ENCODE measurements around the gene KLK4. TPM values are rescaled to one million over a fixed set of nuclear protein-coding genes. Genes with fewer than 3 reads are reported as not detected.

The KLK4 gene
- total RNA-seq, 4 donors from 2014 or later, result 0.59 to 1.2 TPM; not detected in 2

DNA sequence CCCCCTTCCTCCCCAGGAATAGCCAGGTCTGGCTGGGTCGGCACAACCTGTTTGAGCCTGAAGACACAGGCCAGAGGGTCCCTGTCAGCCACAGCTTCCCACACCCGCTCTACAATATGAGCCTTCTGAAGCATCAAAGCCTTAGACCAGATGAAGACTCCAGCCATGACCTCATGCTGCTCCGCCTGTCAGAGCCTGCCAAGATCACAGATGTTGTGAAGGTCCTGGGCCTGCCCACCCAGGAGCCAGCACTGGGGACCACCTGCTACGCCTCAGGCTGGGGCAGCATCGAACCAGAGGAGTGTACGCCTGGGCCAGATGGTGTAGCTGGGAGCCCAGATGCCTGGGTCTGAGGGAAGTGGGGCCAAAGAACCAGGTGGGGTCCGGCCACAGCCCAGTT, 34.7 kb downstream of the KLK4 start:
- H3K4me3 ChIP-seq, result no peak overlapping the region
- peaks cover 0 to 16% of the 10 kb centered on the region in 2 donors for H3K27me3 ChIP-seq
- no peak for DNase-seq (ENCODE audit: low spot score in 2 of 2)
- H3K36me3 ChIP-seq, result no peaks in the 10 kb centered on the region
- no peaks in the 10 kb centered on the region for H3K9me3 ChIP-seq
- no peak for TF ChIP-seq POLR2A (IDR thresholded peaks at IDR 0.05)
- no peak for TF ChIP-seq CTCF (IDR thresholded peaks at IDR 0.05)
- no peak for TF ChIP-seq EP300 (IDR thresholded peaks at IDR 0.05)
- 62 to 79% methylated on average over 4 of the region's 7 CpGs for WGBS, 2 donors
- H3K27ac ChIP-seq, result no peak overlapping the region
- peaks cover 0 to 3% (median 0%) of the 10 kb centered on the region in 4 donors for H3K4me1 ChIP-seq

DNA sequence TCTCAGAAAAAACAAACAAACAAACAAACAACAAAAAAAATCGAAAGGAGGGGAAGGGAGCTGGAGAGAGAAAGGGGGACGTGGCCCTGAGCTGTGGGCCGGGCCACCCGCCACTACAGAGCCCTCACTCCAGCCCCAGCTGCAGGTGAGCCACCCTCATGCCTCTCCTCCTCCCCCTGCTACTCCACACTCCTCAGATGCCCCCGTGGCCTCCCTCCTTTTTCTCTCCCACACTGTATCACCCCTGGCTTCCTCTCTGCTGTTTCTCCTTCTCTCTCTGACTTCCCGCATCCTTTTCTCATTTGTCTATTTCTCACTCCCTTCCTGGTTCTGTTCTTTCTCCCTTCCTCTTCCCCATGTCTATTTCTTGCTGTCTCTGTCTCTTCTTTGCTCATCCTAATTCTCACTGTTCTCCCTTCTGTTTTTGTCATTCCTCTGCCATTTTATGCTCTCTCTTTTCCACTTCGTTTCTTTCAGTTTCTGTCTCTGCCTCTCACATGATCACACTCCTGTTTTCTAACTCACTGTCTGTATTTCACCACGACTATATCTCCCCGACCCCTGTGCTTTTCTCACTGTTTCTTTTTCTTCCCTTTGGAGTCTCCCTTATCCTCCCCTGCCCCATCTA, 35.3 kb downstream of the KLK4 start:
- no peak overlapping the region for H3K27ac ChIP-seq
- 48 to 51% methylated on average over 9 of the region's 9 CpGs for WGBS, 2 donors
- H3K4me3 ChIP-seq, result no peak overlapping the region
- no peak for TF ChIP-seq EP300 (IDR thresholded peaks at IDR 0.05)
- no peak for TF ChIP-seq POLR2A (IDR thresholded peaks at IDR 0.05)
- TF ChIP-seq CTCF (IDR thresholded peaks at IDR 0.05), result no peak
- no peaks in the 10 kb centered on the region for H3K9me3 ChIP-seq
- H3K27me3 ChIP-seq, result peaks cover 0 to 16% of the 10 kb centered on the region in 2 donors
- H3K4me1 ChIP-seq, result peaks cover 0 to 3% (median 0%) of the 10 kb centered on the region in 4 donors
- H3K36me3 ChIP-seq, result no peaks in the 10 kb centered on the region
- no peak for DNase-seq (ENCODE audit: low spot score in 2 of 2)

DNA sequence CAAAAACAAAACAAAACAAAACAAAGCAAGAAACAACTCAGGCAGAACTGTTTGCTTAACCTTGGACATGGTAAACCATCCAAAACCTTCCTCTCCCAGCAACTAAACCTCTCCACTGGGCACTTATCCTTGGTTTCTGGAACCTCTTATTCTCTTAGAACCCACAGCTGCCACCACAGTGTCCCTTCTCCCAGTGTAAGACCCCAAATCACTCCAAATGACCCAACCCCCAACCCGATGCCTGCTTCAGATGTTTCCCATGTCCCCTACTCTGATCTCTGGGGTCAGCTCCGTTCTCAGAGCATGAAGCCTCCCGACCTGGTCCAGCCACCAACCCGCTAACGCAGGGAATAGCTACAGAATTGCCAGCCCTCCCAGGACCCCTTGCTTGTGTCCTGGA, 37.0 kb downstream of the KLK4 start:
- Histone ChIP-seq H3K4me1 (peaks cover 0 to 3% (median 0%) of the 10 kb centered on the region in 4 donors), H3K36me3 (no peaks in the 10 kb centered on the region), H3K4me3 (no peak overlapping the region), H3K27ac (no peak overlapping the region), H3K9me3 (no peaks in the 10 kb centered on the region), H3K27me3 (peaks cover 0 to 16% of the 10 kb centered on the region in 2 donors)
- TF ChIP-seq EP300 (IDR thresholded peaks at IDR 0.05) (no peak), CTCF (IDR thresholded peaks at IDR 0.05) (no peak), POLR2A (IDR thresholded peaks at IDR 0.05) (no peak)
- DNase-seq (ENCODE audit: low spot score in 2 of 2), result no peak
- WGBS, 2 donors, result 55 to 60% methylated on average over 5 of the region's 5 CpGs

GRCh38 chr19:50873056-50873455, 38.1 kb downstream of the KLK4 start, which contains the start of gene KLK2:
KLK2 (plus strand) TSS chr19:50873439; CDS start chr19:50873474, 35 bp downstream.
- H3K9me3 ChIP-seq, result no peaks in the 10 kb centered on the region
- H3K4me1 ChIP-seq, result peaks cover 0 to 3% (median 0%) of the 10 kb centered on the region in 4 donors
- 48 to 65% methylated on average over 3 of the region's 3 CpGs for WGBS, 2 donors
- H3K27me3 ChIP-seq, result peaks cover 0 to 16% of the 10 kb centered on the region in 2 donors
- H3K36me3 ChIP-seq, result no peaks in the 10 kb centered on the region
- no peak within 1 kb of the TSS for H3K27ac ChIP-seq
- no peak within 1 kb of the TSS for H3K4me3 ChIP-seq
- no peak for DNase-seq (ENCODE audit: low spot score in 2 of 2)
- TF ChIP-seq POLR2A (IDR thresholded peaks at IDR 0.05) (no peak), CTCF (IDR thresholded peaks at IDR 0.05) (no peak), EP300 (IDR thresholded peaks at IDR 0.05) (no peak)

DNA sequence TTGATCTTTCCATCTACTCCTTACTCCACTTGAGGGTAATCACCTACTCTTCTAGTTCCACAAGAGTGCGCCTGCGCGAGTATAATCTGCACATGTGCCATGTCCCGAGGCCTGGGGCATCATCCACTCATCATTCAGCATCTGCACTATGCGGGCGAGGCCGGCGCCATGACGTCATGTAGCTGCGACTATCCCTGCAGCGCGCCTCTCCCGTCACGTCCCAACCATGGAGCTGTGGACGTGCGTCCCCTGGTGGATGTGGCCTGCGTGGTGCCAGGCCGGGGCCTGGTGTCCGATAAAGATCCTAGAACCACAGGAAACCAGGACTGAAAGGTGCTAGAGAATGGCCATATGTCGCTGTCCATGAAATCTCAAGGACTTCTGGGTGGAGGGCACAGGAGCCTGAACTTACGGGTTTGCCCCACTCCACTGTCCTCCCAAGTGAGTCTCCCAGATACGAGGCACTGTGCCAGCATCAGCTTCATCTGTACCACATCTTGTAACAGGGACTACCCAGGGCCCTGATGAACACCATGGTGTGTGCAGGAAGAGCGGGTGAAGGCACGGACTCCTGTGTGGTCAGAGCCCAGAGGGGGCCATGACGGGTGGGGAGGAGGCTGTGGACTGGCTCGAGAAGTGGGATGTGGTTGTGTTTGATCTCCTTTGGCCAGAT, 40.6 kb downstream of the KLK4 start:
- Histone ChIP-seq H3K4me3 (no peak overlapping the region), H3K4me1 (peaks cover 0 to 3% (median 0%) of the 10 kb centered on the region in 4 donors), H3K27me3 (no peaks in the 10 kb centered on the region), H3K27ac (no peak overlapping the region), H3K9me3 (no peaks in the 10 kb centered on the region), H3K36me3 (no peaks in the 10 kb centered on the region)
- TF ChIP-seq POLR2A (IDR thresholded peaks at IDR 0.05), result no peak
- no peak for TF ChIP-seq CTCF (IDR thresholded peaks at IDR 0.05)
- TF ChIP-seq EP300 (IDR thresholded peaks at IDR 0.05), result no peak
- WGBS, 2 donors, result 62 to 70% methylated on average over 22 to 26 of the region's 26 CpGs
- DNase-seq (ENCODE audit: low spot score in 2 of 2), result no peak
